Thyroid gland (tissue), 4 donors: ENCODE measurements around the gene TTN. TPM values are rescaled to one million over a fixed set of nuclear protein-coding genes. Genes with fewer than 3 reads are reported as not detected.

Experiments
- DNase-seq, 2 donors: peaks; one replicate each; pipeline ENCODE4 v3.0.0-alpha.2; 2019
- H3K27ac ChIP-seq, 3 donors: fragments of 200-600 bp; sonication (generic); 1 replicate in 2 of 3; 2 replicates in 1 of 3; pipeline ENCODE4 v1.5.1; 2016 to 2019; ENCODE audit warnings: mild to moderate bottlenecking in 1 of 3, moderate library complexity in 1 of 3
- H3K27me3 ChIP-seq: fragments of 200-600 bp; sonication (generic); one replicate; pipeline ENCODE4 v1.5.1; 2019
- H3K36me3 ChIP-seq, 2 donors: fragments of 200-600 bp; sonication (generic); one replicate each; pipeline ENCODE4 v1.5.1; 2016 to 2019
- H3K4me1 ChIP-seq, 2 donors: fragments of 200-600 bp; sonication (generic); one replicate each; pipeline ENCODE4 v1.5.1; 2017 to 2019
- H3K4me3 ChIP-seq, 3 donors: fragments of 200-600 bp; sonication (generic); replicated peaks in 1 of 3; 1 replicate in 2 of 3; 2 replicates in 1 of 3; pipeline ENCODE4 v1.5.1; 2016; ENCODE audit warnings: mild to moderate bottlenecking in 1 of 3
- H3K9me3 ChIP-seq: fragments of 200-600 bp; sonication (generic); one replicate; pipeline ENCODE4 v1.5.1; 2017
- CTCF ChIP-seq, 6 experiments: fragments of 200-600 bp in 3 of 6; fragments of 450-650 bp in 3 of 6; sonication (generic) in 3 of 6; IDR thresholded peaks; one replicate each; pipeline ENCODE4 v1.5.1; 2016 to 2019; ENCODE audit warnings: antibody characterized with exemption in 6 of 6, mild to moderate bottlenecking in 2 of 6, inconsistent platforms in 1 of 6, moderate library complexity in 1 of 6
- POLR2A ChIP-seq, 2 donors: fragments of 450-650 bp; IDR thresholded peaks; one replicate each; pipeline ENCODE4 v1.6.1; 2017; ENCODE audit warnings: antibody characterized with exemption in 2 of 2, mild to moderate bottlenecking in 2 of 2, moderate library complexity in 1 of 2
- WGBS, 2 donors: methylation state at CpG; one replicate each; pipeline ENCODE4 v1.1.5; 2017; 5-methylcytosine and 5-hydroxymethylcytosine counted together
- intact Hi-C: fragments of 100-400 bp; cut with DNase I; formaldehyde crosslinking; loops from one replicate; pipeline ENCODE4 v1.15.1; 2023
- total RNA-seq, 4 donors: library from RNA; depleted of rRNA; stranded (reverse); fragments of >200 nt; gene quantifications; one replicate each; pipeline ENCODE4 v1.2.3, GENCODE V29; 2016

Gene TTN
- total RNA-seq, 4 donors from 2014 or later = 6.3 to 11.3 (median 10.3) TPM

DNA sequence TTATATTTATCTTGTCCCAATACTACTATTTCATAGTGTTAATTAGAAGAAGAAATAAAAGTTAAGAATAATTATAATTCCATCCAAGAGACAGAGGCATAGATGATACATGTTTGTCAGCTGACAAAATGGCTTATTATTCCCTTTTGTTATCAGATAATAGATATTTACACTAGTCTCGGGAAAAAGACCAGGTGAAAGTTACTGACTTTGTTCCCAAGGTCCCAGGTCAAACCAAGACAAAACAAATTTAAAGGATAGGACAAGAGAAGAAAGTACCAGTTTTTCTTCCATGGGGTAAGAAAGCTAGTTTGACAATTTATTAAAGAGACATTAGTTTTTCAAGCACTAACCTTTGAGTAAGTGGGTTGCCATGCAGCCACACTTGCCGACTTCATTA is 73.2 kb downstream of the TTN start:
- no peak overlapping the region for H3K27ac ChIP-seq
- no peaks in the 10 kb centered on the region for H3K27me3 ChIP-seq
- H3K36me3 ChIP-seq = no peaks in the 10 kb centered on the region
- WGBS, 2 donors = 85 to 91% methylated on average over 2 of the region's 2 CpGs
- intact Hi-C loops = no loop called here
- no peak for DNase-seq
- H3K9me3 ChIP-seq = no peaks in the 10 kb centered on the region
- TF ChIP-seq POLR2A (IDR thresholded peaks at IDR 0.05) = no peak
- TF ChIP-seq CTCF (IDR thresholded peaks at IDR 0.05) = no peak
- H3K4me3 ChIP-seq = no peak overlapping the region
- no peaks in the 10 kb centered on the region for H3K4me1 ChIP-seq

- Histone ChIP-seq H3K4me3 (no peak overlapping the region), H3K27me3 (no peaks in the 10 kb centered on the region), H3K27ac (no peak overlapping the region), H3K4me1 (no peaks in the 10 kb centered on the region), H3K9me3 (no peaks in the 10 kb centered on the region), H3K36me3 (no peaks in the 10 kb centered on the region)
- TF ChIP-seq CTCF (IDR thresholded peaks at IDR 0.05) = no peak
- TF ChIP-seq POLR2A (IDR thresholded peaks at IDR 0.05) = no peak
- intact Hi-C loops = no loop called here
- WGBS, 2 donors = 92 to 96% methylated on average over 3 of the region's 3 CpGs
- DNase-seq = no peak
Measured at GRCh38 chr2:178732913-178733312, 74.3 kb downstream of the TTN start.

- Histone ChIP-seq H3K27me3 (no peaks in the 10 kb centered on the region), H3K4me3 (no peak overlapping the region), H3K9me3 (no peaks in the 10 kb centered on the region), H3K4me1 (no peaks in the 10 kb centered on the region), H3K27ac (no peak overlapping the region), H3K36me3 (no peaks in the 10 kb centered on the region)
- TF ChIP-seq POLR2A (IDR thresholded peaks at IDR 0.05) (no peak), CTCF (IDR thresholded peaks at IDR 0.05) (no peak)
- no peak for DNase-seq
- intact Hi-C loops = no loop called here
- WGBS, 2 donors = 94 to 98% methylated on average over 5 of the region's 5 CpGs
Measured at GRCh38 chr2:178731300-178731699, 75.9 kb downstream of the TTN start.

- no peaks in the 10 kb centered on the region for H3K4me1 ChIP-seq
- no peak overlapping the region for H3K4me3 ChIP-seq
- DNase-seq = no peak
- no peaks in the 10 kb centered on the region for H3K9me3 ChIP-seq
- 88 to 94% methylated on average over 2 of the region's 2 CpGs for WGBS, 2 donors
- intact Hi-C loops = no loop called here
- no peak for TF ChIP-seq CTCF (IDR thresholded peaks at IDR 0.05)
- no peak for TF ChIP-seq POLR2A (IDR thresholded peaks at IDR 0.05)
- no peak overlapping the region for H3K27ac ChIP-seq
- no peaks in the 10 kb centered on the region for H3K36me3 ChIP-seq
- no peaks in the 10 kb centered on the region for H3K27me3 ChIP-seq
Measured at GRCh38 chr2:178730049-178730448, 77.2 kb downstream of the TTN start.

GRCh38 chr2:178723786-178724346 is 83.4 kb downstream of the TTN start:
- H3K36me3 ChIP-seq = no peaks in the 10 kb centered on the region
- TF ChIP-seq CTCF (IDR thresholded peaks at IDR 0.05) (no peak), POLR2A (IDR thresholded peaks at IDR 0.05) (no peak)
- no peaks in the 10 kb centered on the region for H3K4me1 ChIP-seq
- no peak overlapping the region for H3K4me3 ChIP-seq
- H3K27me3 ChIP-seq = no peaks in the 10 kb centered on the region
- no peaks in the 10 kb centered on the region for H3K9me3 ChIP-seq
- intact Hi-C loops = no loop called here
- 83 to 84% methylated on average over 5 of the region's 5 CpGs for WGBS, 2 donors
- no peak for DNase-seq
- no peak overlapping the region for H3K27ac ChIP-seq
